Activated T-helper 2 cell treated with anti-CD3 and anti-CD28 coated beads, Interferon-gamma antibody, Interleukin-2, Interleukin-4, amounts not matched to agents 10 μg/mL and 5 μg/mL and 100 μg/mL, durations not matched to agents 14 hours and 24 hours and 36 hours (primary cell): ENCODE results near the gene ARID1A. TPM values are rescaled to one million over a fixed set of nuclear protein-coding genes. Genes with fewer than 3 reads are reported as not detected.

ENCODE experiments used
- total RNA-seq: library from RNA; stranded (reverse); gene quantifications from 2 replicates; pipeline ENCODE4 v1.2.3, GENCODE V29; 2022

ARID1A gene
- total RNA-seq, 1 donor from 2014 or later = 109 TPM

Other genes with a start within 250 kb of the ARID1A start
- gene HMGN2, start 223.6 kb upstream of the ARID1A start, total RNA-seq = 579 and 591 TPM in 2 replicates
- 190 and 199 TPM in 2 replicates for gene RPS6KA1, start 166.3 kb upstream of the ARID1A start, total RNA-seq
- gene PIGV, start 91.9 kb downstream of the ARID1A start, total RNA-seq = 19.4 and 20.1 TPM in 2 replicates
- 62.7 and 64.3 TPM in 2 replicates for gene ZDHHC18, start 130.7 kb downstream of the ARID1A start, total RNA-seq
- gene SFN, start 167.1 kb downstream of the ARID1A start, total RNA-seq = 0.32 and 0.62 TPM in 2 replicates
- 36.0 and 43.1 TPM in 2 replicates for gene GPN2, start 194.3 kb downstream of the ARID1A start, total RNA-seq
- 12.7 and 14.9 TPM in 2 replicates for gene GPATCH3, start 204.5 kb downstream of the ARID1A start, total RNA-seq
- gene NR0B2, start 218.0 kb downstream of the ARID1A start, total RNA-seq = not detected in 2 replicates
- gene NUDC, start 225.7 kb downstream of the ARID1A start, total RNA-seq = 133 and 134 TPM in 2 replicates